NB4 (cell line): ENCODE measurements around the gene PLEKHH2.
"Not testable (repeated sequence)": the region's sequence is repeated elsewhere in the genome, so short reads cannot be mapped to it uniquely, and the experiment has no call there.

ENCODE experiments used
- DNase-seq: peaks from one replicate; pipeline ENCODE4 v3.0.0; 2010; ENCODE audit warnings: low read depth
- H3K4me3 ChIP-seq: one replicate; pipeline ENCODE4 v1.5.1; 2011; ENCODE audit warnings: mild to moderate bottlenecking, low read depth, low read length, moderate library complexity
- CTCF ChIP-seq: IDR thresholded peaks from one replicate; pipeline ENCODE4 v1.5.1; 2012; ENCODE audit warnings: low read depth, low read length
- MYC ChIP-seq: IDR thresholded peaks from 2 replicates; pipeline ENCODE4 v1.6.1; 2011; ENCODE audit warnings: low read depth, low read length
- POLR2A ChIP-seq: IDR thresholded peaks from 2 replicates; pipeline ENCODE4 v1.6.1; 2011; ENCODE audit warnings: mild to moderate bottlenecking; ENCODE audit not compliant: insufficient read length; ENCODE audit errors: extremely low read depth
- TF ChIP-seq, protein P1 (sequence below): IDR thresholded peaks from 2 replicates; pipeline ENCODE4 v1.6.1; 2011; ENCODE audit warnings: low read depth, low read length

Gene PLEKHH2

GRCh38 chr2:43631618-43632317 is 5.3 kb upstream of the PLEKHH2 start:
- no peak for DNase-seq
- no peak overlapping the region for H3K4me3 ChIP-seq
- no peak for TF ChIP-seq POLR2A
- TF ChIP-seq MYC, result no peak
- TF ChIP-seq, protein P1, sequence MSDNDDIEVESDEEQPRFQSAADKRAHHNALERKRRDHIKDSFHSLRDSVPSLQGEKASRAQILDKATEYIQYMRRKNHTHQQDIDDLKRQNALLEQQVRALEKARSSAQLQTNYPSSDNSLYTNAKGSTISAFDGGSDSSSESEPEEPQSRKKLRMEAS, result no peak
- no peak for TF ChIP-seq CTCF

DNA sequence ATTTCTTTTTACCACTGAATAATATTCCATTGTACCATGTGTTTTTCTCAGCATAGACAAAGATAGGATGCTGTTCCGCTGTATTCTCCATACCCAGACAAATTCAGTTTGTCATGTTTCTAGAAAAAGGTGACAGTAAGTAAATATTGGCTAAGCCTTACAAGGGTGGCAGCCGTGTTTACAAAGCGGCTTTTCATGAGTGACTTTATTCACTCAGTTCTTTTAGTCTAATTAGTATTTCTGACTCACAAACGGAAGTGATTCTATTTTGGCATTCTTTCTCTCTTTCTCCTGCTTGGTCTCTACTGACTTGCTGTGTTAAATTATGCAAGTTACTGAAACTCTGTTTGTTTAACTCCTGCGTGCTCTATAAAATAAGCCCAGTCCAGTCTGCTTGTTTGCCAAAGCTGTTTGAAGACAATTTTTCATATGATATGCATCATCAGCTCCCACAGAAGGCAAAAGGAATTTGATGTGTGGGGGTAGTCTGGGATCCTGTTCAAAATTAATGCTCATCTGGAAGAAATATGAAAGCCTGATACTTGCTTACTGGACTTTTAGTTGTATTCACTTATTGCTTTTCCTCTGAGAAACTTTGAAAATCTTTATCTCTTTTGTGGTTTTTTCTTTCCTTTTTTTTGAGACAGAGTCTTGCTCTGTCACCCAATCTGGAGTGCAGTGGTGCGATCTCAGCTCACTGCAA is 2.3 kb upstream of the PLEKHH2 start:
- no peak overlapping the region for H3K4me3 ChIP-seq
- TF ChIP-seq, protein P1, result no peak
- no peak for TF ChIP-seq CTCF
- no peak for TF ChIP-seq POLR2A
- TF ChIP-seq MYC, result no peak
- no peak for DNase-seq

- H3K4me3 ChIP-seq, DNase-seq: not testable (repeated sequence)
These were observed 907 bp upstream of the PLEKHH2 start for GRCh38 chr2:43636153-43636552.

GRCh38 chr2:43636621-43637020 is 439 bp upstream of the PLEKHH2 start:
- TF ChIP-seq CTCF (no peak), POLR2A (no peak), MYC (no peak)
- TF ChIP-seq, protein P1, result no peak
- H3K4me3 ChIP-seq, result peak overlapping the region; percentile 40
- DNase-seq, result no peak

DNA sequence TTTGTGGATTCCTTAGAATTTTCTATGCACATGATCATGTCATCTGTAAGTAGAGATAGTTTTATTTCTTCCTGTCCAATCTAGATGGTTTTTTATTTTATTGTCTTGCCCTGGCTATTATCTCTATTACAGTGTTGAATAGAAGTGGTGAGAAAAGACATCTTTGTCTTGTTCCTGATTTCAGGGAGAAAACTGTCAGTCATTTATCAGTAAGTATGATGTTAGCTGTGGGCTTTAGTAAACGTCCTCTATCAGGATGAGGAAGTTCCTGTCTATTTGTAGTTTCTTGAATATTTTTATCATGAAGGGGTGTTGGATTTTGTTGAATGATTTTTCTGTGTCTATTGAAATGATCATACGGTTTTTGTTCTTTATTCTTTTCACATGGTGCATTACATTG is 5.3 kb downstream of the PLEKHH2 start:
- H3K4me3 ChIP-seq, result no peak overlapping the region
- TF ChIP-seq MYC, result no peak
- no peak for TF ChIP-seq POLR2A
- TF ChIP-seq, protein P1, result no peak
- TF ChIP-seq CTCF, result no peak
- peak; percentile 14 for DNase-seq

DNA sequence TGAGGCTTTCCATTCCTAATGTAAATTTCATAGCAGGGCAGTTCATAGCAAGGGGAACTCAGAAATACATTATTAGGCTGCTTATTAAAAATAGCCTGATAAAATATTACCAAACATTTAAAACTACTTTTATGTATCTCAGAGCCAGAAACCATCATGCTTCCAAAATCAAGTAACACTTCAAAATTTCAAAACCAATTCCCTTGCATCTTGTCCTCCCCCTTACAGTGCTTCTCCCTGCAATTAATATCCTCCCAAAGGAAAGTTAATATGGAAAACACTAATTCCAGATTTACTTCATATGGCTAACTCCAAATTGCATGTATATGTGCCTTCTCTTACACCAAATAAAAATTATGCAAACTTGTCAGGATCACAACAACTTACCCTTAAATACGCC is 6.6 kb downstream of the PLEKHH2 start:
- no peak overlapping the region for H3K4me3 ChIP-seq
- DNase-seq, result no peak
- TF ChIP-seq POLR2A (no peak), CTCF (no peak)
- TF ChIP-seq, protein P1, result no peak
